ENCODE results near the gene FNDC3B. TPM values are rescaled to one million over a fixed set of nuclear protein-coding genes. Genes with fewer than 3 reads are reported as not detected.

FNDC3B gene
- total RNA-seq, 1 donor = 221 TPM

DNA sequence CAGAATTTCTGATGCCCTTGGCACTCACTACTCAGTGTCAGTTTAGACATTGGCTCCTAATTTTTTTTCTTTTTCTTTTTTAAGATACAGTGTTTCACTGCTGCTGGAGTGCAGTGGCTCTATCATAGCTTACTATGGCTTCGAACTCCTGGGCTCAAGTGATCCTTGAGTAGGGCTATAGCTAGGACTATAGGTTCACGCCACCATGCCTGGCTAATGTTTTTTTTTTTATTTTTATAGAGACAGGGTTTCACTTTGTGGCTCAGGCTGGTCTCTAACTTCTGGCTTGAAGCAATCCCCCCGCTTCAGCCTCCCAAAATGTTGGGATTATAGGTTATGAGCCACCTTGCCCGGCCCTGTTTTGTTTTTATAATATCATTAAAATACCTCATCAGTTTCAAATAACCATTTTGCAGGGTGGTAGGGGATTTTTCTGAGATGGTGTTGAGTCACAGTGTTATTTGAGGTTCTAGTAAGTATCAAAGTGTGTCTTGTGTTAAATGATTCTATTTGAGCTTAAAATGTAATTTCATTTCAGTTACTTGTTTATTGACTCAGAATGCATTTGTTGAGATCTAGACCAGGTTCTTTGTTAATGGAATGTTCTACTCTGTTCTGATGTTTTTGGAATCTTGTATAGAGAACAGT, 7.0 kb downstream of the FNDC3B start:
- no peak for DNase-seq (ENCODE audit: low read depth)
- peak overlapping the region; percentile 16 for H3K4me3 ChIP-seq (ENCODE audit: low read depth, low read length)
- TF ChIP-seq, protein P1, sequence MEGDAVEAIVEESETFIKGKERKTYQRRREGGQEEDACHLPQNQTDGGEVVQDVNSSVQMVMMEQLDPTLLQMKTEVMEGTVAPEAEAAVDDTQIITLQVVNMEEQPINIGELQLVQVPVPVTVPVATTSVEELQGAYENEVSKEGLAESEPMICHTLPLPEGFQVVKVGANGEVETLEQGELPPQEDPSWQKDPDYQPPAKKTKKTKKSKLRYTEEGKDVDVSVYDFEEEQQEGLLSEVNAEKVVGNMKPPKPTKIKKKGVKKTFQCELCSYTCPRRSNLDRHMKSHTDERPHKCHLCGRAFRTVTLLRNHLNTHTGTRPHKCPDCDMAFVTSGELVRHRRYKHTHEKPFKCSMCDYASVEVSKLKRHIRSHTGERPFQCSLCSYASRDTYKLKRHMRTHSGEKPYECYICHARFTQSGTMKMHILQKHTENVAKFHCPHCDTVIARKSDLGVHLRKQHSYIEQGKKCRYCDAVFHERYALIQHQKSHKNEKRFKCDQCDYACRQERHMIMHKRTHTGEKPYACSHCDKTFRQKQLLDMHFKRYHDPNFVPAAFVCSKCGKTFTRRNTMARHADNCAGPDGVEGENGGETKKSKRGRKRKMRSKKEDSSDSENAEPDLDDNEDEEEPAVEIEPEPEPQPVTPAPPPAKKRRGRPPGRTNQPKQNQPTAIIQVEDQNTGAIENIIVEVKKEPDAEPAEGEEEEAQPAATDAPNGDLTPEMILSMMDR (IDR thresholded peaks at IDR 0.05; ENCODE audit: insufficient read depth, low read depth, low read length) = no peak

DNA sequence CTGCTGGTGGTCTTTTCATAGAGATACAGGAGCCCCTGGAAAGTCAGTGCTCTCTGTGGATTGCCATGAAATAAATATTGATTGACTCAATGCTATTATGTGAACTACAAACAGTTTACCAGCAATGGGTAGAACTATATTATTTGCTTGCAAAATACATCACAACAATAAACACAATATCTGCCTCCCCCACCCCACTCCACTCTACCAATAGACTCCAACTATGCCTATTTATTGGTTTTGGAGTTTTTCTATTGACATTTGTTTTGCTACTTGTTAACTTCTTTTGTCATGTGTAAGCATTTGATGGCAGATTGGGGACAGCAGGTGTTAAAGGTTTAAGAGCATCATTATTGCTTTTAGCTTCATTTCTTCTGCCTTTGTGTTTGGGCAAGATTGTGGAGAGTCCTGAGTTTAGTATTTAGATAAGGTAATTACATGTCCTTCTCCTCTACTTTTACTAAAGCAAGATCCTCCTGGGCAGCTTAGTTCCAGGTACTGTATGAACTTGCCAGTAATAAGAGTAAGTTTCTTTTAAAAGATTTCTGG, 8.3 kb downstream of the FNDC3B start:
- no peak for DNase-seq (ENCODE audit: low read depth)
- no peak overlapping the region for H3K4me3 ChIP-seq (ENCODE audit: low read depth, low read length)
- TF ChIP-seq, protein P1 (IDR thresholded peaks at IDR 0.05; ENCODE audit: insufficient read depth, low read depth, low read length) = no peak

DNA sequence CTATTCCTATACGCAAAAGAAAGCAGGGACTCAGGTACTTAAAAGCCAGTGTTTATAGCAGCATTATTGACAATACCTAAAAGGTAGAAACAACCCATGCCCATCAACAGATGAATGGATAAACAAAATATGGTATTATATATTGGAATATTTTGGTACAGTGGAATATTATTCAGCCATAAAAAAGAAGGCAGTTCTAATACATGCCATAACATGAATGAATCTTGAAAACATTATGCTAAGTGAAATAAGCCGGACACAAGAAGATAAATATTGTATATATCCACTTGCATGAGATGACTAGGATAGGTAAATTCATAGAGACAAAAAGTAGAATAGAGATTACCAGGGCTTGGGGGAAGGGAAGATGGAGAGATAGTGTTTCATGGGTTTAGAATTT, 9.2 kb downstream of the FNDC3B start:
- TF ChIP-seq, protein P1 (IDR thresholded peaks at IDR 0.05; ENCODE audit: insufficient read depth, low read depth, low read length) = no peak
- no peak overlapping the region for H3K4me3 ChIP-seq (ENCODE audit: low read depth, low read length)
- no peak for DNase-seq (ENCODE audit: low read depth)

DNA sequence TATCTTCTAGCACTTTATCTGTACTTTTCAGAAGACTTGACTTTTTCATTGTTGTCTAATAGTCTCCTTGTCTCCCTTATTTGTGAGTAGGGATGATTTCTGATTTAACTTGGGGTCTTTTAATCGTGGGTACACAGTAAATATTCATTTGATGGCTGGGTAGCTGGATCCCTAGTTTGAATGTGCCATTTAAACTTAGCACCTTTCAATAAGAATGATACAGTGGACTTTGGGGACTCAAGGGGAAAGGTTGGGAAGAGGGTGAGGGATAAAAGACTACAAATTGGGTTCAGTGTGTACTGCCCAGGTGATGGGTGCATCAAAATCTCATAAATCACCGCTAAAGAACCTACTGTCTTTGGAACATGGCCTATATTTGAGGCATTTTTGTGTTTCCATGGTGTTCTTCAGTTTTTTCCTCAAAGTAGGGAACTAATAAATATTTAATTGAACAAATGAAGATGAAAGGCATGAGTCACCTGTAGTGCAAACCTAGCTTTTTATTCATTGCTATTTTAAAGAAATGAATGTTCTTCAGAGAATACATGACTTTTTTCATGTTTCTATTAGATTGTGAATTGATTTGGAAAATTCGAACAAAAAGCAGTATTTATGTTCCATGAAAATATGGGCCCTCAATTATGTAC, 12.1 kb downstream of the FNDC3B start:
- no peak overlapping the region for H3K4me3 ChIP-seq (ENCODE audit: low read depth, low read length)
- TF ChIP-seq, protein P1 (IDR thresholded peaks at IDR 0.05; ENCODE audit: insufficient read depth, low read depth, low read length) = no peak
- no peak for DNase-seq (ENCODE audit: low read depth)

DNA sequence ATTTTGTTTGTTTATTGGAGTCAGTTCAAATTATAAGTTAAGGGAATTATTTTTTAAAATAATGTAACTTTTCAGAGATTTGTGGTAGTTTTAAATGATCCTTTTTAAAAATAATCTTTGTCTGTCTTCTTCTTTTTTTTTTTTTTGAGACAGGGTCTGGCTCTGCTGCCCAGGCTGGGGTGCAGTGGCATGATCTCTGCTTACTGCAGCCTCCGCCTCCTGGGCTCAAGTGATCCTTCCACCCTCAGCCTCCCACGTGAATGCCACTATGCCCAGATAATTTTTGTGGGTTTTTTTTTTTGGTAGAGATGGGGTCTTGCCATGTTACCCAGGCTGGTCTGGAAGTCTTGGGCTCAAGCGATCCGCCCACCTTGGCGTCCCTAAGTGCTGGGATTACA, 12.6 kb downstream of the FNDC3B start:
- H3K4me3 ChIP-seq (ENCODE audit: low read depth, low read length) = no peak overlapping the region
- TF ChIP-seq, protein P1 (IDR thresholded peaks at IDR 0.05; ENCODE audit: insufficient read depth, low read depth, low read length) = no peak
- no peak for DNase-seq (ENCODE audit: low read depth)

DNA sequence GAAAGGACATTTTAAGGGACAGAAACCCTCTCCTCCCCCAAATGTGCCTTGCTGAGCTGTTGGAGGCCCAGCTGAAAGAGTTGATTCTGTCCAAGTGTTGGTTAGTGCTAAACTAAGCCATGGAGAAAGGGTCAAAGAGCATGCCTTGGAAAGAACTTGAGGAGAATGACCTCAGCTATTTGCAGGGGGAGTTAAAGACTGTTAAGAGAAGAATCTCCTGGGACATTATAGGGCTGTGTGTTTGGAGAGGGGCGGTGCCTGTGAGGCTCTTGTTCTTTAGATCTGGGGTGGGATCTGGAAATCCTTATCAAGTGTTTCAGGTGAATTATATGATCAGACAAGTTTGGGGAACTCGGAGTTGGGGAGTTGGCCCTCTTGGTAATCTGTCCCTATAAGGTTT, 13.0 kb downstream of the FNDC3B start:
- H3K4me3 ChIP-seq (ENCODE audit: low read depth, low read length) = no peak overlapping the region
- DNase-seq (ENCODE audit: low read depth) = no peak
- TF ChIP-seq, protein P1 (IDR thresholded peaks at IDR 0.05; ENCODE audit: insufficient read depth, low read depth, low read length) = no peak
